ENCODE data around the gene CEP350.

DNA sequence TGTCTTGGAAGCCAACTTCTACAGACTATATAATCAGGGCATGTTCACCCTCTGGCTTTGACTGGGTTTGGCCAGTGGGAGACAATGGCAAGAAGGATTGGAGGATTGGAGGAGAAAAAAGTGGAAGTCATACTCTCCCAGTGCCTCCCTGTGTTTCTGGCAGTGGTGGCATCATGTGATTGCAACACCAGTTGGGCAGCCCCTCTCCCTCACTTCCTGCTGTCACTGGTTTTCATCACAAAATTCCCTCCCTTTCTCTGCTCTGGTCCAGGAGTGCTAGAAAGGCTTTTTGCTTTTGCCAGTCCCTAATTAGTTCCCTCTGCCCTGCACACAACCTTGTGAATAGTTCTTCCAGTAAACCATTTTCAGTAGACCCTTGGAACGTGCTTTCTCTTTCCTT lies 196.4 kb downstream of the CEP350 start:
- TF ChIP-seq, protein P1, sequence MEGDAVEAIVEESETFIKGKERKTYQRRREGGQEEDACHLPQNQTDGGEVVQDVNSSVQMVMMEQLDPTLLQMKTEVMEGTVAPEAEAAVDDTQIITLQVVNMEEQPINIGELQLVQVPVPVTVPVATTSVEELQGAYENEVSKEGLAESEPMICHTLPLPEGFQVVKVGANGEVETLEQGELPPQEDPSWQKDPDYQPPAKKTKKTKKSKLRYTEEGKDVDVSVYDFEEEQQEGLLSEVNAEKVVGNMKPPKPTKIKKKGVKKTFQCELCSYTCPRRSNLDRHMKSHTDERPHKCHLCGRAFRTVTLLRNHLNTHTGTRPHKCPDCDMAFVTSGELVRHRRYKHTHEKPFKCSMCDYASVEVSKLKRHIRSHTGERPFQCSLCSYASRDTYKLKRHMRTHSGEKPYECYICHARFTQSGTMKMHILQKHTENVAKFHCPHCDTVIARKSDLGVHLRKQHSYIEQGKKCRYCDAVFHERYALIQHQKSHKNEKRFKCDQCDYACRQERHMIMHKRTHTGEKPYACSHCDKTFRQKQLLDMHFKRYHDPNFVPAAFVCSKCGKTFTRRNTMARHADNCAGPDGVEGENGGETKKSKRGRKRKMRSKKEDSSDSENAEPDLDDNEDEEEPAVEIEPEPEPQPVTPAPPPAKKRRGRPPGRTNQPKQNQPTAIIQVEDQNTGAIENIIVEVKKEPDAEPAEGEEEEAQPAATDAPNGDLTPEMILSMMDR (conservative IDR thresholded peaks at IDR 0.05 in 1 of 2, IDR thresholded peaks at IDR 0.05 in 1 of 2; ENCODE audit: extremely low read depth in 1 of 2, insufficient read depth in 1 of 2, low read depth in 1 of 2, low read length in 2 of 2) = no peak
- no peak for TF ChIP-seq EZH2 (IDR thresholded peaks at IDR 0.05; ENCODE audit: borderline replicate concordance, low read length)
